ENCODE results near the gene NOXA1.

DNA sequence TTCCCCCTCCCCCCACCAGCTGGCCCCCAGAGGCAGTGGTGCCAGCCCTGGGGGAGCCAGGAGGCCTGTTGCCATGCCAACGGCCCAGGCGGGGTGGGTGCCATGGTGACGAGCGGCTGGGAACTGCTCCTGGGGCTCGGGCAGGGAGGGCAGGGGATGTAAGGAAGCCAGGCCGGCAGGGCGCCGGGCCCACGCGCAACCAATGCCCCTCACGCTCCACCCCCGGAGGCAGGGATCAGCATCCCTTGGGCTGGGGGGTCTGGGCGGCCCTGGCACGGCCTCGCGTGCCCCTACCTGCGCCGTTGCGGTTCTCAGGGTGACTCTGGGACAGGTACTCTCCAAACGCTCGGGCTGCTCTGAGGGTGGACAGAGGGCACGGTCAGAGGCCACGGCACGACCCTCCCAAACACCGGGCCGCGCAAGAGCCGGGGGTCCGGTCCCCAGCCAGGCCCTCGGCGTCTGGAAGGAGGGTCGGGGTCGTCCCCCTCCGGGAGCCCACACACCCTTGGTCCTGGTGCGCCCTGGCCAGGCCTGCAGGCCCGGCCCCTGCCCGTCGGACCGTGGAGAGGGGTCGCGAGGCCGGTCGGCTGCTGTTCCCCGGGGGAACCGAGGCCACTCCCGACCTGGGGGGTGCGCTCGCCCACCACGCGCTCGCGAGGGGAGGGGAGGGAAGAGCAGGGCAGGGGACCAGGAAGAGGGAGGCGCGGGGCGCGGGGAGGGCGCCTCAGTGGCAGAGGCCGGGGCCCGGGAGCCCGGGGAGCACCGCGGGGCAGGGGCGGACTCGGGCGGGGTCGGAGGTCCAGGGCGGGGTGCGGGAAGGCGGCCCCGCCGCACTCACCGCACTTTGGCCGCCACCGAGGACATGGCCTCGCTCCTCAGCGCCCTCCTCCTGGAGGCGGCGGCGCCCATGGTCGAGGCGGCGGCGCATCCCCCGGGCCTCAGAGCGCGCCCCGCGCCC, 35.3 kb downstream of the NOXA1 start:
- TF ChIP-seq MEIS2 (IDR thresholded peaks at IDR 0.05; ENCODE audit: partially characterized antibody), result no peak
- no peak for TF ChIP-seq KDM4B (IDR thresholded peaks at IDR 0.05; ENCODE audit: borderline replicate concordance in 2 of 2, low read depth in 1 of 2)
- TF ChIP-seq, protein P1, sequence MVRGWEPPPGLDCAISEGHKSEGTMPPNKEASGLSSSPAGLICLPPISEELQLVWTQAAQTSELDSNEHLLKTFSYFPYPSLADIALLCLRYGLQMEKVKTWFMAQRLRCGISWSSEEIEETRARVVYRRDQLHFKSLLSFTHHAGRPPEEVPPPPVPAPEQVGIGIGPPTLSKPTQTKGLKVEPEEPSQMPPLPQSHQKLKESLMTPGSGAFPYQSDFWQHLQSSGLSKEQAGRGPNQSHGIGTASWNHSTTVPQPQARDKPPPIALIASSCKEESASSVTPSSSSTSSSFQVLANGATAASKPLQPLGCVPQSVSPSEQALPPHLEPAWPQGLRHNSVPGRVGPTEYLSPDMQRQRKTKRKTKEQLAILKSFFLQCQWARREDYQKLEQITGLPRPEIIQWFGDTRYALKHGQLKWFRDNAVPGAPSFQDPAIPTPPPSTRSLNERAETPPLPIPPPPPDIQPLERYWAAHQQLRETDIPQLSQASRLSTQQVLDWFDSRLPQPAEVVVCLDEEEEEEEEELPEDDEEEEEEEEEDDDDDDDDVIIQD (CRISPR knock-in tag; IDR thresholded peaks at IDR 0.05), result no peak
- TF ChIP-seq, protein P2, sequence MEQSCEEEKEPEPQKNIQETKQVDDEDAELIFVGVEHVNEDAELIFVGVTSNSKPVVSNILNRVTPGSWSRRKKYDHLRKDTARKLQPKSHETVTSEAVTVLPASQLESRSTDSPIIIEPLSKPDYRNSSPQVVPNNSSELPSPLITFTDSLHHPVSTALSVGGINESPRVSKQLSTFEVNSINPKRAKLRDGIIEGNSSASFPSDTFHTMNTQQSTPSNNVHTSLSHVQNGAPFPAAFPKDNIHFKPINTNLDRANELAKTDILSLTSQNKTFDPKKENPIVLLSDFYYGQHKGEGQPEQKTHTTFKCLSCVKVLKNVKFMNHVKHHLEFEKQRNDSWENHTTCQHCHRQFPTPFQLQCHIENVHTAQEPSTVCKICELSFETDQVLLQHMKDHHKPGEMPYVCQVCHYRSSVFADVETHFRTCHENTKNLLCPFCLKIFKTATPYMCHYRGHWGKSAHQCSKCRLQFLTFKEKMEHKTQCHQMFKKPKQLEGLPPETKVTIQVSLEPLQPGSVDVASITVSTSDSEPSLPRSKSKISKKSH (CRISPR knock-in tag; IDR thresholded peaks at IDR 0.05), result no peak
- no peak for TF ChIP-seq RNF2 (IDR thresholded peaks at IDR 0.05)
- TF ChIP-seq RAD21 (CRISPR knock-in tag; conservative IDR thresholded peaks at IDR 0.05 in 1 of 2, IDR thresholded peaks at IDR 0.05 in 1 of 2), result no peak
- TF ChIP-seq RCOR1 (IDR thresholded peaks at IDR 0.05; ENCODE audit: borderline replicate concordance in 1 of 2, low read depth in 2 of 2, low read length in 2 of 2), result no peak
- TF ChIP-seq KLF1 (tag; IDR thresholded peaks at IDR 0.05), result no peak
- peak; percentile 84 for TF ChIP-seq ZNF263 (CRISPR knock-in tag; IDR thresholded peaks at IDR 0.05; ENCODE audit: borderline replicate concordance)
